ENCODE results near the gene RCBTB2. TPM values are rescaled to one million over a fixed set of nuclear protein-coding genes. Genes with fewer than 3 reads are reported as not detected.

RCBTB2 gene
- polyA plus RNA-seq, 3 donors = 55.5 to 100 (median 64.4) TPM

GRCh38 chr13:48542138-48542537, 9.3 kb upstream of the RCBTB2 start:
- Histone ChIP-seq H3K27ac (ENCODE audit: low read depth in 1 of 2, low read length in 2 of 2) (peak overlapping the region; percentile 19 to 69), H3K27me3 (ENCODE audit: control insufficient read depth in 2 of 2, insufficient read depth in 2 of 2, low read length in 2 of 2) (no peaks in the 10 kb centered on the region), H3K79me2 (ENCODE audit: insufficient read depth, low read length) (no peaks in the 10 kb centered on the region), H3K9me3 (replicated peaks in 1 of 2; ENCODE audit: control insufficient read depth in 1 of 2, insufficient read depth in 1 of 2, low read length in 2 of 2) (no peaks in the 10 kb centered on the region), H3K36me3 (replicated peaks in 1 of 2; ENCODE audit: control insufficient read depth in 1 of 2, insufficient read depth in 2 of 2, low read length in 2 of 2) (no peaks in the 10 kb centered on the region), H3K9ac (ENCODE audit: insufficient read depth, low read length, poor library complexity, severe bottlenecking) (no peak overlapping the region), H4K20me1 (ENCODE audit: insufficient read depth, low read length) (no peaks in the 10 kb centered on the region), H3K4me3 (replicated peaks in 1 of 3; ENCODE audit: low read depth in 2 of 3, low read length in 3 of 3) (no peak overlapping the region), H2AFZ (ENCODE audit: insufficient read depth, low read depth, low read length, poor library complexity, severe bottlenecking) (peak overlapping the region; percentile 84), H3K4me1 (ENCODE audit: control insufficient read depth in 1 of 2, insufficient read depth in 2 of 2, low read length in 2 of 2) (peaks cover 12 to 26% of the 10 kb centered on the region in 2 donors), H3K4me2 (replicated peaks; ENCODE audit: extremely low read depth, low read length, poor library complexity, severe bottlenecking) (peak overlapping the region; percentile 27)
- intact Hi-C loops (cut with micrococcal nuclease) = no loop called here
- Mint-ChIP-seq H3K36me3 (peaks cover 0 to 6% of the 10 kb centered on the region in 2 donors), H3K27me3 (ENCODE audit: low read depth in 3 of 3) (peaks cover 0 to 3% (median 2%) of the 10 kb centered on the region in 3 donors), H3K4me1 (peaks cover 23% of the 10 kb centered on the region), H3K9me3 (peaks cover 0 to 10% (median 5%) of the 10 kb centered on the region in 7 donors), H3K27ac (peak overlapping the region in 1 of 7 donors; percentile 46), H3K4me3 (peak overlapping the region in 1 of 2 donors; percentile 21)
- TF ChIP-seq CTCF (IDR thresholded peaks at IDR 0.05) = no peak
- WGBS (ENCODE audit: insufficient coverage) = 97% methylated on average over 4 of the region's 4 CpGs
- no peak for DNase-seq

- H3K36me3 ChIP-seq (replicated peaks in 1 of 2; ENCODE audit: control insufficient read depth in 1 of 2, insufficient read depth in 2 of 2, low read length in 2 of 2) = no peaks in the 10 kb centered on the region
- no peak overlapping the region for H3K27ac ChIP-seq (ENCODE audit: low read depth in 1 of 2, low read length in 2 of 2)
- H3K4me1 ChIP-seq (ENCODE audit: control insufficient read depth in 1 of 2, insufficient read depth in 2 of 2, low read length in 2 of 2) = peaks cover 37 to 46% of the 10 kb centered on the region in 2 donors
- no peak for DNase-seq
- H2AFZ ChIP-seq (ENCODE audit: insufficient read depth, low read depth, low read length, poor library complexity, severe bottlenecking) = no peak overlapping the region
- peaks cover under 1% of the 10 kb centered on the region for H3K79me2 ChIP-seq (ENCODE audit: insufficient read depth, low read length)
- no peak overlapping the region for H3K4me3 Mint-ChIP-seq
- H3K4me1 Mint-ChIP-seq = peaks cover 45% of the 10 kb centered on the region
- H3K27me3 Mint-ChIP-seq (ENCODE audit: low read depth in 3 of 3) = peaks cover 0 to 3% (median 2%) of the 10 kb centered on the region in 3 donors
- TF ChIP-seq CTCF (IDR thresholded peaks at IDR 0.05) = no peak
- H3K9me3 ChIP-seq (replicated peaks in 1 of 2; ENCODE audit: control insufficient read depth in 1 of 2, insufficient read depth in 1 of 2, low read length in 2 of 2) = peaks cover 0 to 3% of the 10 kb centered on the region in 2 donors
- H3K36me3 Mint-ChIP-seq = peaks cover 8 to 11% of the 10 kb centered on the region in 2 donors
- intact Hi-C loops (cut with micrococcal nuclease) = loop anchor here in 1 of 2 donors (10.0 kb wide), 1 partner anchor 215 kb away; no protein-coding TSS in a partner anchor
- H3K27me3 ChIP-seq (ENCODE audit: control insufficient read depth in 2 of 2, insufficient read depth in 2 of 2, low read length in 2 of 2) = no peaks in the 10 kb centered on the region
- H3K27ac Mint-ChIP-seq = no peak overlapping the region
- H3K4me2 ChIP-seq (replicated peaks; ENCODE audit: extremely low read depth, low read length, poor library complexity, severe bottlenecking) = no peak overlapping the region
- no peak overlapping the region for H3K9ac ChIP-seq (ENCODE audit: insufficient read depth, low read length, poor library complexity, severe bottlenecking)
- no peak overlapping the region for H3K4me3 ChIP-seq (replicated peaks in 1 of 3; ENCODE audit: low read depth in 2 of 3, low read length in 3 of 3)
- H3K9me3 Mint-ChIP-seq = peaks cover 3 to 18% (median 13%) of the 10 kb centered on the region in 7 donors
- no peaks in the 10 kb centered on the region for H4K20me1 ChIP-seq (ENCODE audit: insufficient read depth, low read length)
These were observed 6.7 kb upstream of the RCBTB2 start for GRCh38 chr13:48539550-48539949.
